Ovary (tissue), 3 donors: ENCODE measurements around the gene DLAT.

ENCODE experiments used
- CTCF ChIP-seq, 3 donors: fragments of 450-650 bp in 2 of 3; fragments of 200-600 bp in 1 of 3; IDR thresholded peaks; one replicate each; pipeline versions ENCODE4 v1.5.1 to v1.8.0; 2016 to 2022; ENCODE audit warnings: antibody characterized with exemption in 3 of 3, mild to moderate bottlenecking in 1 of 3
- EP300 ChIP-seq: sonication (generic); formaldehyde crosslinking; IDR thresholded peaks from one replicate; pipeline ENCODE4 v1.6.1; 2017; ENCODE audit warnings: antibody characterized with exemption
- POLR2A ChIP-seq: fragments of 450-650 bp; IDR thresholded peaks from one replicate; pipeline ENCODE4 v1.6.1; 2017; ENCODE audit warnings: antibody characterized with exemption, mild to moderate bottlenecking, moderate library complexity
- donor health status: DM: no; HTN: no; CAD: no.

GRCh38 chr11:112097734-112098528, 72.7 kb downstream of the DLAT start:
- TF ChIP-seq CTCF (IDR thresholded peaks at IDR 0.05) (no peak), POLR2A (no peak), EP300 (no peak)
